Measurements from ENCODE around the gene HECW1.
"Not testable (repeated sequence)": the region's sequence is repeated elsewhere in the genome, so short reads cannot be mapped to it uniquely, and the experiment has no call there.

HECW1 gene

GRCh38 chr7:43311694-43312093 is 199.2 kb downstream of the HECW1 start:
- FAIRE-seq, result no peak

GRCh38 chr7:43313628-43314378 is 201.4 kb downstream of the HECW1 start:
- FAIRE-seq, result no peak

DNA sequence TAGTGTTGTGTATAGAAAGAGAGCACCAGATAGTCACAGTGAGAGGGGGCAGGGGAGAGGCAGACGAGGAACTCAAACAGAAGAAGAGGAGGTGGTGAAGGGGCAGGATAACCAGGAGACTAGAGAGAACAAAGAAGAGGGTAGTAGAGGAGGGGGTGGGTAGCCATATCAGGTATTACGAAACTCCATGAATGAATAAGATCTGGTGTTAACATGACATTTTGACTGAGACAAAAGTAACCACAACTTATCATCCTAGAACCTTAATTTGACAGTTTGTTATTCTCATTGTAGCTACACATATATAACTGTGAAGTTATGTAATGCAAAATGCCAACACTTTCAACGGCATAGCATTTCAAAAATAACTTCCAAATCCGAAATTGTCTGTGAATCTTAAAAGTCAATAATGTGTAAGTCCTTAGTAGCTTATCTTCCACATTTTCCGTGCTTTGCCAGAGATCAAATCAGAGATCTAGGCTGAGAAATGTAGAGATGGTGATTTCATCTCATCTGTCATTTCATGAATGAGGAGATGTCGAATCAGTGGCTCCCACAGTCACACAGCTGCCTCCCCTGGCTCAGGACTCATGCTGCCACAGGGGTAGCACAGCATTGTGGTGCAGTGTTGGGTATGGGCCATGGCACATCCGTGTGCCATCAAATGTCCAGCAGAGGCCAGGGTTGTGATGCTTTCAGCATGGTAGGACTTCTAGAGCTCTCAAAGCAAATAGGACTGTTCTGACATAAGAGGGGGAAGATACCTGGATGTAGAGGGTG is 202.1 kb downstream of the HECW1 start:
- no peak for FAIRE-seq

DNA sequence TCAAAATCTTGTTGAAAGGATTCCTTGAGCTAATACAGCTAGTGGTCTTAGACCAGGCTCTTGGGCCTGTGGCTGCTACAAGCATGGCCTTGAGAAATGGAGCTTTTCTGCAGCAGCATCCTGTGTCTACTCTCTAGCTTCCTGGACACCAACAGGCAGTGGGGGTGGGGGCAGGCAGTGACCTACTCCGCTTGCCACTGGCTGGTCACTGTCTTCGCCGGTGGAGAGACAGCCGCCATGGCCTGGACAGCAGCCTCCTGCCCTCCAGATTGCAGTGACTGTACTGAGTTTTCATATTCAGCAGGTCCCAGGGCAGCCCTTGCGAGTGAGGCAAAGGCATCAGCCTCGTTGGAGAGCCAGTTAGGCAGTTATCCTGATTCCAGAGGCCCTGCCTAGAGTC is 204.6 kb downstream of the HECW1 start:
- FAIRE-seq, result no peak

DNA sequence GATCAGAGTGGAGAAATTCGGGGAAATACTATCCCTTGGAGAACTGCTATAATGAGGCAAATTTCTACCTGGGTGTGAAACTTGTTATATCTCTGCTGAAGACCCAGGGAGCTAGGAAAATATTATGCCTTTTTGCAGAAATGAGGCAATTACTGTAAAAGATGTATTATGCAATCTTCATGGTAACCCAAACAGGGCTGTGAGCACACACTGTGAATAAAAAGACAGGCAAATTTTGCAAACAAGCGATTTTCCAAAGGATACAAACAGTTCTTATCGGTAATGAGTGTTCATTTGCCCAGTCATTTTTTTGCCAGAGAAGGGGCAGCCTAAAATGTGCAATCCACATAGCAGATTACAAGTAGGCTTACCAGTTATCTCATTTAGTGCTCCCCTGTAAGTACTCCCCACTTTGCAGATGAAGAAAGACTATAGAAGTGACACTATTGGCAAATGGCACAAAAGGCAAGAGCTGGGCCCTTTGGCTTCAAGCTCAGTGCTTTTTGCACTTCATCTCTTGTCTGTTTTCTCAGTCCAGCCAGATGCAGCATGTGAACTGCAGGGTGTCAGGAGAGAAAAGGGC is 205.8 kb downstream of the HECW1 start:
- FAIRE-seq, result no peak

DNA sequence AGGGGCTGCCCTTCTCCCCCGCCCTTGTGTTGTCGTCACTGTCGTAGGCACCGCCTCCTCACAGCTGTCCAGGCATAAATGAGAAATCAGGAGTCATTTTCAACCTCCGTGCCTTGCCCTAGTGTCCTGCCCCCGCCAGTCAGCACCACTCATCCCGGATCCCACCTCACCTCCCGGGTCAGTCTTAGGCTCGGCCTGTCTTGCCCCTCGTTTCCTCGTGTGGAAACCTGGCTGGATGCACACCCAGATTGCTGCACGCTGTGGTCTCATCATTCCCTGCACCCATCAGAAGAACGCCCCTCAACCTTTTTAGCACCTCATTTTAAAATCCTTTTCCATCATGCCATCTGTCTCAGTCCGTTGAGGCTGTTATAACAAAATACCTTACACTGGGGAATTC is 213.1 kb downstream of the HECW1 start:
- no peak for FAIRE-seq

DNA sequence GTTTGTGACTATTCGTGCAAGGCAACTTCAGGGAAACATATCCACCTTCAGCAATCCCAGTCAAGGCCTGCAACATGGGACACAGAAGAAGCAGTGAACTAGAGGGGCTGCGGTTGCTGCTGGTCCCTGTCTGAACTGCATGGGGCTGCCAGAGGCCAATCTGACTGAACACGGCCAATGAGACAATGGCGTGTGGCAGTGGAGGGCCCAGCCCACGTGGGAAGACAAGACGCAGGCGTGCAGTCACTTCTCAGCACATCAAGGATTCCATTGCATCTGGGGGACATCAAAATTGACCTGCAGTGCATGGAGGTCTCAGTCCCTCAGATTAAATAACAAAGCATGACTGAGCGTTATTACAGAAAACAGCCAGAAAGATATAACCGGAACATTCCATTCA is 215.9 kb downstream of the HECW1 start:
- FAIRE-seq, result no peak

GRCh38 chr7:43328785-43329380 is 216.4 kb downstream of the HECW1 start:
- no peak for FAIRE-seq

GRCh38 chr7:43332193-43332796 is 219.8 kb downstream of the HECW1 start:
- FAIRE-seq, result no peak

DNA sequence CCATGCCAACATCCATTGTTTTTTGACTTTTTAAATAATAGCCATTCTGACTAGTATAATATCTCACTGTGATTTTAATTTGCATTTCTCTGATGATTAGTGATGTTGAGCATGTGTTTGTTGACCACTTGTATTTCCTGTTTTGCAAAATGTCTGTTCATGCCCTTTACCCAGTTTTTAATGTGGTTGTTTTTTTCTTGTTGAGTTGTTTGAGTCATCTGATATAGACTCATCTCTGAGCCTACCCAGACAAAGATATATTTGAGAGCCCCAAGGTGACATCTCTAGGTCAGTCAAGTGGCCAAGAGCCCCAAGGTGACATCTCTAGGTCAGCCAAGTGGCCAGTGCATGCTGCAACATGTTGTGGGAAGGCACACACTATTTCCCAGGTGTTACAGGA is 224.7 kb downstream of the HECW1 start:
- FAIRE-seq, result no peak

DNA sequence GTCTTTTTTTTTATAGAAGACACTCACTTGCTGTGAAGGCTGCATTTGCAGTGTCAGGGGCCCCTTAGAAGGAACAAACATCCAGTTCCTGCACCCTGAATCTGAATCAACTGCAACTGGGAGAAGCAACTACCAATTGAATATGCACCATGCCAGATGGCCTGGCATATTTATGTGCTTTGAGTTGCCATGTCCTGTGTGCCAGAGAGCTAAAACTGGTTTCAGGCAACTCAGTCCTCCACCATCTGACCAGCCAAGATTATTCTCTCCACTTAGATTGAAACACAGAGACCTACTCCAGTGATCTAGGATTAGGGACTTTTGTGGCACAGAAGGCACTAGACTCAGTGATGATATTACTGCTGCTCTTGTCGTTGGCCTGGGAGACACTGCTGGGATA is 225.4 kb downstream of the HECW1 start:
- FAIRE-seq, result no peak

GRCh38 chr7:43341132-43341531 is 228.7 kb downstream of the HECW1 start:
- FAIRE-seq, result no peak

DNA sequence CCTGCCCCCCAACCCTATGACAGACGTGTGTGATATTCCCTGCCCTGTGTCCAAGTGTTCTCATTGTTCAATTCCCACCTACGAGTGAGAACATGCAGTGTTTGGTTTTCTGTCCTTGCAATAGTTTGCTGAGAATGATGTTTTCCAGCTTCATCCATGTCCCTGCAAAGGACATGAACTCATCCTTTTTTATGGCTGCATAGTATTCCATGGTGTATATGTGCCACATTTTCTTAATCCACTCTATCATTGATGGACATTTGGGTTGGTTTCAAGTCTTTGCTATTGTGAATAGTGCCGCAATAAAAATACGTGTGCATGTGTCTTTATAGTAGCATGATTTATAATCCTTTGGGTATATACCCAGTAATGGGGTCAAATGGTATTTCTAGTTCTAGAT is 231.0 kb downstream of the HECW1 start:
- FAIRE-seq, result not testable (repeated sequence)

DNA sequence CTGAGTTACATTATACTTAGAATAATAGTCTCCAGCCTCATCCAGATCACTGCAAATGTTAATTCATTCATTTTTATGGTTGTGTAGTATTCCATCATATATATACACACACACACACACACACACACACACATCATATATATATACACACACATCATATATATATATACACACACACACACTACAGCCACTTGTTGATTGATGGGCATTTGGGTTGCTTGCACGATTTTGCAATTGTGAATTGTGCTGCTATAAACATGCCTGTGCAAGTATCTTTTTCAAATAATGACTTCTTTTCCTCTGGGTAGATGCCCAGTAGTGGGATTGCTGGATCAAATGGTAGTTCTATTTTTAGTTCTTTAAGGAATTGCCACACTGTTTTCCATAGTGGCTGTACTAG is 233.2 kb downstream of the HECW1 start:
- FAIRE-seq, result not testable (repeated sequence)

DNA sequence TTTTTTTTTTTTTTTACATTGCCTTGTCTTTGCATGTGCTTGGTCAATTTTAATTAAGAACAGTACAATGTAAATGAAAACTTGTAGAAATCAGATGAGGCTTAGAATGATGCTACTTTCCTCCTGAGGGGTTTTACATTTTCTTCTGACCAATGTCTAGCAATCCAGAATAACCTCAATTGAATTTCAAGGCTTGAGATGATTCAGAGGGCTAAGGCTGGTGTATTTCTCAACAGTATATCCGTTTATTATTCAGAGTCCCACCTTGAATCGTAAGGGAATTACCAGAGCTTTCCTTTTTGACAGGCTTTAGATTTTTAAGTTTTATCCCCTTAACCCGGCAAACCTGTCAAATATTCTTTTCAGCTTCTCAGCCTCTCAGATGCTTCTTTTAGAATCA is 239.2 kb downstream of the HECW1 start:
- FAIRE-seq, result no peak

GRCh38 chr7:43353902-43354301 is 241.5 kb downstream of the HECW1 start:
- FAIRE-seq, result no peak

GRCh38 chr7:43362652-43363034 is 250.2 kb downstream of the HECW1 start:
- no peak for FAIRE-seq

DNA sequence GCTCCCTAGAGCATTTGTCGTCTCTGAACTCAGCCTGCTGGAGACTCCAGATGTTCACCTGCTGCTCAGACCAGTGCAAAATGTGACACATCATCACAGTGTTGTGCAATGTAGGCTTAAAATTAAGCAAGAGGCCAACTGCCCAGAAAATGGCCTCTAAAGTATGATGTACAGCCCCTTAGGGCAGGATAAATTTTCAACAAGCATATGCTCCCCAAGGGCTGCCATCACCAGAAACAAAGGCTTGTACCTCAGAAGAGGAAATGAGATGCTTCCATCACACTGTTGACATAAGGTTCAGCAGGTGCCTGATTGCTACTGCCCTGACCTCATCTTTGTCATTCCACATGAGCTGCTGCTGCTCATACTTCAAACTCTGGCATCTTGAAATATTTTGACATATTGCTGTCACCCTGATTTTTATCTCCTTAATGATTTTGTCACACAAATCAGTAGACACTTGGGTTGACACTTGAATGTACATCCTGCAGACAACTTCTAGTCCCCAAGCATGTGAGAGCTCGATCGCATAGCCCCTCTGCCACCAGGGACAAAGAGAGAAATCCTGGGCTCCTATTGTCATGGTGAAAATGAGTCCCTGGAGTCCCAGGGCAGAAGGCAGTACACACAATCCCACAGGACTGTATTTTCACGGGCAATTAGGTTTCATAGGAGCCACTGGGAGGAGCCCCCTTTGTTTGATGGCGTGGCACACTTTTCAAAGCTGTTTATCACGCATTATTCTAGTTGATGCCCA is 250.8 kb downstream of the HECW1 start:
- FAIRE-seq, result no peak

DNA sequence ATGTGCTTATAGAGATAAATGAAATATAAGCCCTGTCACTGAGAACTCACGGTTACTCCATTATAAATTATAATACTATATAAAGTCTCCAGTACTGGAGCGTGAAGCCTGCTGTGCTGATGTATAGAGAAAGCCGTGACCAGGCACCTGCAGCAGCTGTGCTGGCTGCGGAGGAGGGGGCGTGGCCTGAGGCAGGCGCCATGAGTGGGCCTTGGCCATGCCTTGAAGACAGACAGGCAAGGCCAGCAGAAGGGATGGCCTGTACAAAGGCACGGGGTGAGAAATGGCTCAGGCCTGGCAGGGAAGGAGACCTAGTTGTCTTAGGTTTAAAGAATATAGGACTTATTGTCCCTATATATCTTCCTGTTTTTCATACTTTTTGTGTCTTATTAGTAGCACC is 251.9 kb downstream of the HECW1 start:
- no peak for FAIRE-seq

GRCh38 chr7:43372676-43373355 is 260.4 kb downstream of the HECW1 start:
- no peak for FAIRE-seq

GRCh38 chr7:43377196-43377960 is 264.9 kb downstream of the HECW1 start:
- FAIRE-seq, result no peak
